HPDE6-E6E7 (cell line): Measurements from ENCODE around the gene ATRN.
"Not testable (repeated sequence)": the region's sequence is repeated elsewhere in the genome, so short reads cannot be mapped to it uniquely, and the experiment has no call there.

Source experiments
- DNase-seq: peaks from one replicate; pipeline ENCODE4 v3.0.0; 2011; ENCODE audit warnings: missing footprints; ENCODE audit errors: extremely low spot score

Gene ATRN

GRCh38 chr20:3470627-3471396, at the start of gene ATRN:
TSS of gene ATRN (plus strand) at chr20:3471018. CDS start at chr20:3471108, 90 bp downstream.
- DNase-seq: peak; percentile 79

- no peak for DNase-seq
Observed at GRCh38 chr20:3421985-3422384, 48.8 kb upstream of the ATRN start.

- no peak for DNase-seq
Observed at GRCh38 chr20:3423126-3423525, 47.7 kb upstream of the ATRN start.

- not testable (repeated sequence) for DNase-seq
Observed at GRCh38 chr20:3426766-3427165, 44.1 kb upstream of the ATRN start.

GRCh38 chr20:3430376-3431069, 40.3 kb upstream of the ATRN start:
- DNase-seq: no peak

- DNase-seq: no peak
Observed at GRCh38 chr20:3431109-3431508, 39.7 kb upstream of the ATRN start.

GRCh38 chr20:3432844-3433243, 38.0 kb upstream of the ATRN start:
- DNase-seq: no peak

GRCh38 chr20:3433744-3434143, 37.1 kb upstream of the ATRN start:
- no peak for DNase-seq

GRCh38 chr20:3434232-3434631, 36.6 kb upstream of the ATRN start:
- no peak for DNase-seq

GRCh38 chr20:3436864-3437574, 33.8 kb upstream of the ATRN start:
- no peak for DNase-seq

GRCh38 chr20:3446779-3447178, 24.0 kb upstream of the ATRN start:
- peak; percentile 62 for DNase-seq

- no peak for DNase-seq
Observed at GRCh38 chr20:3447321-3447720, 23.5 kb upstream of the ATRN start.

- DNase-seq: no peak
Observed at GRCh38 chr20:3449319-3449718, 21.5 kb upstream of the ATRN start.

- DNase-seq: no peak
Observed at GRCh38 chr20:3452136-3452535, 18.7 kb upstream of the ATRN start.

- no peak for DNase-seq
Observed at GRCh38 chr20:3452690-3453089, 18.1 kb upstream of the ATRN start.

GRCh38 chr20:3454831-3455230, 16.0 kb upstream of the ATRN start:
- no peak for DNase-seq

GRCh38 chr20:3456648-3457047, 14.2 kb upstream of the ATRN start:
- no peak for DNase-seq

GRCh38 chr20:3459881-3460307, 10.9 kb upstream of the ATRN start:
- no peak for DNase-seq

- DNase-seq: no peak
Observed at GRCh38 chr20:3461211-3461771, 9.5 kb upstream of the ATRN start.

- no peak for DNase-seq
Observed at GRCh38 chr20:3461911-3462677, 8.7 kb upstream of the ATRN start.

GRCh38 chr20:3464166-3464565, 6.7 kb upstream of the ATRN start:
- DNase-seq: no peak

GRCh38 chr20:3465301-3465700, 5.5 kb upstream of the ATRN start:
- no peak for DNase-seq
